Hematopoietic multipotent progenitor cell (in vitro differentiated cells): ENCODE results near the gene CTNNAL1. TPM values are rescaled to one million over a fixed set of nuclear protein-coding genes. Genes with fewer than 3 reads are reported as not detected.
"Not testable (repeated sequence)": the region's sequence is repeated elsewhere in the genome, so short reads cannot be mapped to it uniquely, and the experiment has no call there.

Experiments
- DNase-seq, 3 donors: peaks; one replicate each; pipeline ENCODE4 v3.0.0-alpha.2; 2011 to 2015; ENCODE audit warnings: low read depth in 2 of 3, low spot score in 2 of 3
- total RNA-seq: library from RNA; depleted of rRNA; stranded (reverse); fragments of >200 nt; gene quantifications from one replicate; pipeline ENCODE4 v1.2.3, GENCODE V29; 2012

CTNNAL1 gene
- total RNA-seq: 1.6 TPM

DNA sequence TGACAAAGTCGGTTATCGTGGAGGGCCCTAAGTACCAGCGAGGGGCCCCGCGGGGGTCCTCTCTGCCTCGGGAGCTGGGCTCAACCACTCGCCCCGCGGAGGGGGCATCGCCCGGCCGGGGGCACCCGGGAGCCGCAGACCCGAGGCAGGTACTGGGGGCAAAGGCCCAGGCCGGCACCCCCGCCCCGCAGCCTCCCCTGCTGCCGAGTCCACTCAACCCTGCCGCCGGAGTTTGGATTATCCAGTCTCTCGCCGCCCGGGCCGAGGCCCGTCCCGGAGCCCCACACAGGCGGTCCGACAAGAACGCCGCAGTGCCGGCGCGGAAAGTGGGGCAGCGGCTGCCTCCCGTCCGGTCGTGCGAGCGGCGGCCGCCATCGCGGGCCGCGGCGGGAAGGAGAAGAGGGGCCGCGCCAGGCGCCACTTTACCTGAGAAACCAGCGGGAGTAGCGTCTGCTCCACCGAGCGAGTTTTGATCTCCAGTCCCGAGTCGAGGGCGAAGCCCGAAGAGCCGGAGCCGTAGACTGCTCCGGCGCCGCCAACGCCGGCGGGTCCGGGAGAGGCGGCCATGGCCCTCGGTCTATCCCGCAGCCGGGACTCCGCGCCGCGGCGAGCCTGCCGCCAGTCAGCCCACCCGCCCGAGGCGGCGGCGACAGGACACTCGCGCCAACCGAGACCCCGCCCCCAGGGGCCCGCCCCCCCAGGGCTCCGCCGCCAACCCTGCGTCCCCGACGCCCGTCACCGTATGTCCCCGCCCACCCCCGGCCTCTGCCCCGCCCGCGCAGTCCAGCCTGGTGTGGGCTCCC lies at the start of gene CTNNAL1:
Gene CTNNAL1 (minus strand): TSS at position 624 of the 803 bp plus-strand sequence. CDS start 57 bp downstream, at position 567.
- DNase-seq: peak; percentile 67 to 87 (median 85)

DNA sequence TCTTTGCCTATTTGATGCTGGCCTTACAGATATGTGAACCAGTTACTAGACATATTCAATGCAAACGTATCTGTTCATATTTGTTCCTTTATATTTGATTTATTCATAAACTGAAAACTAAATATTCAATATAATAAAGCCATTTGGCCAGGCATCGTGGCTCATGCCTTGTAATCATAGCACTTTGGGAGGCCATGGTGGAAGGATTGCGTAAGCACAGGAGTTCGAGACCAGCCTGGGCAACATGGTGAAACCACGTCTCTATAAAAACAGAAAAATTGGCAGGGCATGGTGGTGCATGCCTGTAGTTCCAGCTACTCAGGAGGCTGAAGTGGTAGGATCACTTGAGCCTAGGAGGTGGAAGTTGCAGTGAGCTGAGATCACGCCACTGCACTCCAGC lies 49.2 kb upstream of the CTNNAL1 start:
- no peak for DNase-seq

GRCh38 chr9:109060191-109060590 lies 46.9 kb upstream of the CTNNAL1 start:
- no peak for DNase-seq

- not testable (repeated sequence) for DNase-seq
Observed at GRCh38 chr9:109053121-109053520, 39.8 kb upstream of the CTNNAL1 start.

DNA sequence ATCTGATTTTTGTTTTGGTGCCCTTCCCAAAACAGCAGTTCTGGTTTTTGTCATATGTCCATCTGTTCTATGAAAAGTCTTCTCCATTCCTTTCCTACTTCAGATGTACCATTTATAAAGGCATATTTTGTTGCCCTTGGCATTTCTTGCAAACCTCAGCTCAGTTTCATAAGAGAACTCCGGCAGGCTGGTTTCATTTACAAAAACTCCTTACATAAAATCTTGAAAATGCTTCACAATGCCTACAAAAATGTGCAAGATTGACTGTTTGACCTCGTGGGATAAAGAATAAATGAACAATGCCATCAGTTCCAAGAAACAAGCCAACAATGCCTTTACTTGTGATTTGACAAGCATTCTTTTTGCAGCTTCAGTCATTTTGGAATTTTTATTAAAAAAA lies 39.1 kb upstream of the CTNNAL1 start:
- no peak for DNase-seq

DNA sequence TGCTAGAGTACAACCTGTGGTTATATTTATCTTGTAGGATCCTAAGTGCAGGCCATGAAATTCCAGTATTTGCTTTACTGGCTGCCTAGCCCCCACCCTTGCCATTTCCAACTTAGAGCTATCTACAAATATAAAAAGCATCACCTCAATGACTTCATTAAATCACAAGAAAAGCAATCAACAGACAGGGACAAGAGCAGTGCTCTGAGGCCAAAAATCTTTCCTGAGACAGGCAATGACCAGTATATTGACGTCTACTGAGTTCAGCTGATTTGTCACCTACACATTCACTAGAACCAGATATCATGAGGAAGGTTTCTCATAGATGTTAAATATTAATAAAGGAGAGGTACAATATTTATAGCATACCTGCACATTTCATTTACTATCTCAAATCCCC lies 38.4 kb upstream of the CTNNAL1 start:
- no peak for DNase-seq

DNA sequence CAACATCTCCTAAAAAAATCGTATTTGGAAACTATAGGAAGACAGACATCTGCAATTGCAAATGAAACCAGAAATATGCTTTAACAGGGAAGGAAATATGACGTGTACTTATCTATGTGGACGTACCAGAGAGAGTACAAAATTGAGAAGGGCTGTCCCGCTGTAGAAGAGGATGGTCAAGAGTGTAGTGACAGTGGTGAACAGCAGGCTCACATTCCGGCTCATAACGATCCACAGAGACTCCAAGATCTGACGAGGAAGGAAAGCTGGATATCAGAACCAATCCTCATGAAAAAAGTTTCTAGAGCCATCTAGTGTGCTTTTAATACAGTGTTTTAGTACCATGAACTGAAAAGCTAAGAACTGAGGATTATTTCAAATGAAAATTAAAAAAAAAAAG lies 37.1 kb upstream of the CTNNAL1 start:
- DNase-seq: no peak

DNA sequence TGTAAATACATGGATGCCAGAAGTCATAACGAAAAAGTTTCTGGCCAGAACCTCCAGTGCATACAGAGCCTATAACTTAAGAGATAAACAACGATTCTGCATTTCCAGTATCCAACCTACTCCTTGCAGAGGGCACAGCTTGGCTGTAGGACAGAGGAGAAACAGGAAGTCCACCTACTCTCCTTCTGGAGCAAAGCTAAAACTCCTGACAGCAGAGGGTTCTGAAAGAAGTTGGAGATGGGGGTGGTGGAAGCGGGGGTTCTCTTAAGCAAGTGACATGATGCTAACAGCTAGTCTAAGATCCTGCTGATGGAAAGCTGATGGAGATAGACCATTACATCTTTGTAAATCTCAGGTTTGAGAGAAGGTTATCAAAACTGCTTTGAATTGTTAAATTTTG lies 35.5 kb upstream of the CTNNAL1 start:
- no peak for DNase-seq

- DNase-seq: no peak
Observed at GRCh38 chr9:109047259-109047658, 34.0 kb upstream of the CTNNAL1 start.

DNA sequence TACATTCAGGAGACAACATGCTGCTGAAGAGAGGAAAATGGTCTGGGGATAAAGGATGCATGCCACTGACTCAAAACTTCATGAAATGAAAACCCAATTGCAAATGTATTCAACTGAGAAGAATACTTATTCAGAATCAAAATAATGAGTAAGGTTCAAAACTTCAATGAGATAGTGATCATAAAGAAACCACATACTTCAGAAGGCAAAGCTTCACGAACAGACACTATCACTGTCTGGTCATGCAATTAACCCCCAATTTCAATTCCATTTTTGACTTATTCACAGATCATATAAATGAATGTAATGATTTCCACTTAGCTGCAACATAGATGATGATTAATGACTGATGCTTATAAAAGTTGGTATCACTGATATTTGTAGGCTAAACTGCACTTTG lies 33.0 kb upstream of the CTNNAL1 start:
- DNase-seq: no peak

GRCh38 chr9:109043578-109043977 lies 30.3 kb upstream of the CTNNAL1 start:
- DNase-seq: no peak

DNA sequence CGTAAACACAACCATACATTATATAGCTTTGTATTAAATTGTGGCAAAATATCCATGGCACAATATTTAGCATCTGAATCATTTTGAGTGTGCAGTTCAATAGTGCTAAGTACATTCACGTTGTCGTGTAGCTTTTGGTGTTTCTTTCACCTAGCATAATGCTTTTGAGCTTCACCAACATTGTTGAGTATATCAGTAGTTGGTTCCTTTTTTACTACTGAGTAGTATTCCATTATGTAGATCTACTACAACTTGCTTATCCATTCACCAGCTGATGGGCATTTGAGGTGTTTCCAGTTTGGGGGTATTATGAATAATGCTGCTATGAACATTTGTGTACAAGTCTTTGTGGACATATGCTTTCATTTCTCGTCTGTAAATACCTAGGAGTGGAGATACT lies 27.3 kb upstream of the CTNNAL1 start:
- DNase-seq: no peak

DNA sequence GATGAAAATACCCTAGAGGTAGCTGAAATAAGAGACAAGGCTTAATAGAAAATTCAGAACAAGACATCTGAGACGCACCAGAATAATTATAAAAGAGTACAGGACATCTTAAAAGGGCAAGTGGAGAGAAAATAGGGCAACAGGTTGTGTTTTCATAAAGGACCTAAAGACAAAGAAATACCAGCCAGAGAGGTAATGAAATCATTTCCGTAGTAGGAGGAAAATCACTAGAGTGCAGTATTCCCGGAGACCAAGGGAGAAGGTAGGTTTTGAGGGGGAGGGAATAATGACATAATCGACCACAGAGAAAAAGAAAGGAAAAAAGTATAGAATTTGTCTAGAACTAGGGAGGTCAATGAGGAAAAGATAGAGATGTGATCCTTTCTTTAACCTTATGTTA lies 26.2 kb upstream of the CTNNAL1 start:
- no peak for DNase-seq

DNA sequence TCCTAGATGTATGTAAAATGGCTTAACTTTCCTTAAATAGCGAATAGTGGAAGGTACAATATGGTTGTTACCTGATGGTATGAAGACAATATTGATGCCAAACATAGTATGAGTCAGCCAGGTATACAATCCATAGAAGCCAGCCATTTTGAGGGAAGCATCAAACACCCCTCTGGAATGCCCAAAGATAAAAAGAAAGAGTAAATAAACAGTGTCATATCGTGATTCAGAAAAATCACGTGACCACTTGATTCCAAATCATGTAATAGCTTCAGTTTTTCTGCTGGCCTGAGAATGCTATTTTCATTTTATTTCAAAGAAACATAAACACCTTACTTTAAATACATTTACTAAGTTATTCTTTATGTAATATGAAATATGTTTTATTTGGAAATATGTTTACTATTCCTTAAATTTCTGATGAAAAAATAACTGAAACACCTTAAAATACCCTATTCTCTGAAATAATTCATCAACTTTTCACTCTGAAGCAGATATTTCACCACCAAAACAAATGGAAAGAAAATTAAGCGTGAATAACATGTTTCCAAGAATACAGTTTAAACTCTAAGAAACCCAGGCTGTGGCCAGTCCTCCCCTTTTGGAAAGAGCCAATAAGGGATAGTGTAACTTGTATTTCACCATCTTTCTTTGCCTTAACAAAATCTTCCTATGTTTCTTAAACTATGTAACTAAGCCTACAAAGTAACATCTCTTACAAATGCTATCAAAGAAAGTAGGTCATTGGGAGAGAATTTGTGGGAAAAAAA lies 24.8 kb upstream of the CTNNAL1 start:
- no peak for DNase-seq

DNA sequence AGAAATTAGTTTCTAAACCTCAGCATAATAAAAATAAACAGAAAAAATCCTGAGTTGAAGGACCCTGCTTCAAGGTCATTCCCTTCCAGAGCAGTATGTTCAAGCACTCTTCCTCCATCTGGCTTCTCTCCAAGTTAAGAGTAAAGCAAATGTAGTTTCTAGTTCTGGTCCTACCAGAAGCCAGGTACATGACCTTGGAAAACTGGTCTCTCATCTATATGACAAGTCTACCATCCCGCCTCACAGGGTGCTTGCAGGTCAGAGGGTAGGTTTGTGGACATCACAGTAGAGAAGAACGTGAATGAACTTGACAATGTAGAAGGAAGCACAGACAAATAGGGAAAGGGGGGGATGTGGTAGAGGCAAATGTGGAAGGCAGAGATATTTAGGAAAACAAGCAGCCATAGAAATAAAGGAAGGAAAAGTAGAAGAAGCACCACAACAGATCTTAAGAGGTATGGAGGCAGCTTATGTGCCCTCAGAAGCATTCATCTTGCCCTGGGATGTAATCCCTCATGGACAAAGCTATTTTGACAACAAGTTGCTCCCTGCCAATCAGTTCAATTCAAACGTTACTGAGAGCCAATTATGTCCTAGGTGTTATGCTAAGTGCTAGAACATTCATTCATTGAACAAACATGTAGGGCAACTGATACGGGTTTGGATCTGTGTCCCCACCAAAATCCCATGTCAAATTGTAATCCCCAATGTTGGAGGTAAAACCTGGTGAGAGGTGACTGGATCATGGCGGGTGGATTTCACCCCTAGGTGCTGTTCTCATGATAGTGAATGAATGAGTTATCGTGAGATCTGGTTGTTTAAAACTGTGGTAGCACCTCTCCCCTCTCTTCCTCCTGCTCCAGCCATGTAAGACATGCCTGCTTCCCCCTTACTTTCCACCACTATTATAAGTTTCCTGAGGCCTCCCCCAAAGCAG lies 23.7 kb upstream of the CTNNAL1 start:
- DNase-seq: no peak

DNA sequence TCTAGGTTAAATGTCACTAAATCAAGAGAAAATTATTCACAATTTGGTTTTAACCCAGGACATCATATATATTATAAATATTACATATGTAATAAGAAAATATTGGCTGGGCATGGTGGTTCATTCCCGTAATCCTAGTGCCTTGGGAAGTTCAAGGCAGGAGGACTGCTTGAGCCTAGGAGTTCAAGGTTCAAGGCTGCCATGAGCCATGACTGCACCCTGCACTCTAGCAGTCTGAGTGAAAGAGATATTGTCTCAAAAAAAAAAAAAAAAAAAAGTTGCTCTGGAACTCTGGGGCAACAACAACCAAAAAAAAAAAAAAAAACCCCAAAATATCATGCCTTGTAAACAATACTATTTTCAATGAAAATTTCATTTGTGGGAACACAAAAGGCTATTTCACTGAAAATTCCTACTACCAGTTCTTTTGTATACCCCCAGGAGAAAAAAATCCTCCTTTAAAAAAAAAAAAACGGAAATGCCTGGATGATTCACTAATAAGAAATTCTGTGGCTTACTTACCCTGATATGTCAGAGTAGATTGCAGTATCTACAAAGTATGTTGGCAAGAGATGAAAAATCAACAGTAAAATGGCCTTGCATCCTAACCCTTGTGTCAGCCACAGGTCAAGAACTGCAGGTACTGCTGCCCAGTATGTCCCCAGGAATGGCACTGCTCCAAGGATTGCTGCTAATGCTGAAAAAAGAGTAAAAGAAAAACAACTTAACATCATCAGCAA lies 22.6 kb upstream of the CTNNAL1 start:
- DNase-seq: no peak

DNA sequence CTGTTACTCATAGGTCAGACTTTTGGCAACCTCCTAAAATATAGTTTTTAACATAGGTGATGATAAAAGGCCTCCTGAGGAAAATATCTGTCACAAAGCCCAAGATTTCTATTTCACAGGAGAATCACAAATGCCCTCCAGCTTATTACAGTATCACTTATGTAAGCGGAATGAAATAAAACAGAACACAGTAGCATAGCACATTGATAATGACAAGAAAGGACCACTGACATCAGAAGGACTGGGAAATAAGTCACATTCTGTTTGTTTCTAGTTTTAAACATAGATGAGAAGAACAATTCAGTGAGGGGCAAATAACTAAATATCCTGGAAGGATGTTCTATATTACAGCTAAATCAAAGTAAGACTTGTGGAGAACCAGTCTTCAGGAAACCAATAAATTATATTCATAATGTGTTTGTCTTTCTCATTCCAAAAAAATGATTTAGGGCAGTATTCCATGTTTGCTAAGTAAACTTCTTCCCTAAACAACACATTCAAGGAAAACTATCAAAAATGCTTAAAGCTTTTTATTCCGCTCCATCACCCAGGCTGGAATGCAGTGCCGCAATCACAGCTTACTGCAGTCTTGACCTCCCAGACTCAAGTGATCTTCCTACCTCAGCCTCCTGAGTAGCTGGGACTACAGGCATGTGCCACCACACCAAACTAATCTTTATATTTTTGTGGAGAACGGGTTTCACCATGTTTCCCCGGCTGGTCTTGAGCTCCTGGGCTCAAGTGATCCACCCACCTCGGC lies 20.8 kb upstream of the CTNNAL1 start:
- no peak for DNase-seq

- DNase-seq: no peak
Observed at GRCh38 chr9:109031241-109031640, 17.9 kb upstream of the CTNNAL1 start.

- DNase-seq: no peak
Observed at GRCh38 chr9:109030426-109030825, 17.1 kb upstream of the CTNNAL1 start.

DNA sequence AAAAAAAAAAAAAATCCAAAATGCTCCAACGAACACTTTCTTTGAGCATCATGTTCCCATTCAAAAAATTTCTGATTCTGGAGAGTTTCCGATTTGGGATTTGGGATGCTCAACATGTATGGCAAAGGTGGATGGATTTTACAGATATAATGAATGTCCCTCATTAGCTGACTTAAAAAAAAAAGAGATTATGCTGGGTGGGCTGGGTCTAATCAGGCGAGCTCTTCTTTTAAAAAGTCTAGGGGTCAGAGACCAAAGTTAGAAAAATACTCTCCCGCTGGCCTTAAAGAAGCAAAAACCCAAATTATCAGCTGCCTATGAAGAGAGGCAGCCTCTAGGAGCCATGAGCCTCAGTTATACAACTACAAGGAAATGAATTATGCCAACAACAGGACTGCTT lies 15.2 kb upstream of the CTNNAL1 start:
- DNase-seq: no peak
